Stomach smooth muscle (tissue), 2 donors: Measurements from ENCODE around the gene ZNF792.
A peak's percentile ranks its signal among the peaks of the same experiment; 100 is the strongest.
"Not testable (repeated sequence)": the region's sequence is repeated elsewhere in the genome, so short reads cannot be mapped to it uniquely, and the experiment has no call there.

ENCODE experiments used
- H3K27ac ChIP-seq: one replicate; pipeline ENCODE4 v1.7.0; 2013; ENCODE audit warnings: mild to moderate bottlenecking, low read length, inconsistent platforms
- H3K27me3 ChIP-seq, 2 donors: one replicate each; pipeline ENCODE4 v1.7.0; 2013; ENCODE audit warnings: low read length in 2 of 2; ENCODE audit not compliant: insufficient read depth in 2 of 2, control insufficient read depth in 1 of 2
- H3K36me3 ChIP-seq, 2 donors: one replicate each; pipeline ENCODE4 v1.7.0; 2013; ENCODE audit warnings: low read length in 2 of 2; ENCODE audit not compliant: control insufficient read depth in 2 of 2, insufficient read depth in 2 of 2
- H3K4me1 ChIP-seq: one replicate; pipeline ENCODE4 v1.7.0; 2013; ENCODE audit warnings: low read length; ENCODE audit not compliant: control insufficient read depth, insufficient read depth
- H3K4me3 ChIP-seq, 2 donors: one replicate each; pipeline ENCODE4 v1.7.0; 2013; ENCODE audit warnings: low read length in 2 of 2
- H3K9ac ChIP-seq, 2 donors: one replicate each; pipeline ENCODE4 v1.7.0; 2013; ENCODE audit warnings: low read length in 2 of 2, mild to moderate bottlenecking in 1 of 2
- H3K9me3 ChIP-seq, 2 donors: one replicate each; pipeline ENCODE4 v1.7.0; 2013; ENCODE audit warnings: low read length in 2 of 2; ENCODE audit not compliant: control insufficient read depth in 2 of 2
- donor health status: healthy.
- donor health status: Pancreatic carcinoma.

Gene ZNF792

GRCh38 chr19:35006007-35006341 lies 41.9 kb upstream of the ZNF792 start:
- H3K9me3 ChIP-seq, H3K27me3 ChIP-seq, H3K4me3 ChIP-seq, H3K27ac ChIP-seq: not testable (repeated sequence)
- H3K9ac ChIP-seq = peak overlapping the region in 1 of 2 donors; percentile 22
- H3K4me1 ChIP-seq = peaks cover 22% of the 10 kb centered on the region
- peaks cover 12 to 16% of the 10 kb centered on the region in 2 donors for H3K36me3 ChIP-seq

GRCh38 chr19:35005256-35005977 lies 41.4 kb upstream of the ZNF792 start:
- Histone ChIP-seq H3K27me3 (no peaks in the 10 kb centered on the region), H3K9ac (peak overlapping the region in 1 of 2 donors; percentile 22), H3K4me1 (peaks cover 25% of the 10 kb centered on the region), H3K4me3 (no peak overlapping the region), H3K9me3 (no peaks in the 10 kb centered on the region), H3K27ac (no peak overlapping the region), H3K36me3 (peaks cover 8 to 15% of the 10 kb centered on the region in 2 donors)

- Histone ChIP-seq H3K27me3 (no peaks in the 10 kb centered on the region), H3K9ac (no peak overlapping the region), H3K27ac (no peak overlapping the region), H3K4me1 (peaks cover 25% of the 10 kb centered on the region), H3K9me3 (no peaks in the 10 kb centered on the region), H3K4me3 (no peak overlapping the region), H3K36me3 (peaks cover 7 to 8% of the 10 kb centered on the region in 2 donors)
These were observed 40.7 kb upstream of the ZNF792 start for GRCh38 chr19:35004517-35005255.

GRCh38 chr19:35002037-35002535 lies 38.1 kb upstream of the ZNF792 start:
- H3K9ac ChIP-seq = peak overlapping the region in 1 of 2 donors; percentile 91
- H3K27ac ChIP-seq = no peak overlapping the region
- H3K4me1 ChIP-seq = peaks cover 40% of the 10 kb centered on the region
- H3K9me3 ChIP-seq = no peaks in the 10 kb centered on the region
- no peaks in the 10 kb centered on the region for H3K27me3 ChIP-seq
- H3K36me3 ChIP-seq = peaks cover 3 to 4% of the 10 kb centered on the region in 2 donors
- H3K4me3 ChIP-seq = no peak overlapping the region

- Histone ChIP-seq H3K4me3 (peak overlapping the region; percentile 77 to 84), H3K9ac (peak overlapping the region; percentile 85 to 91), H3K9me3 (no peaks in the 10 kb centered on the region), H3K4me1 (peaks cover 40% of the 10 kb centered on the region), H3K27ac (peak overlapping the region; percentile 77), H3K27me3 (no peaks in the 10 kb centered on the region), H3K36me3 (peaks cover 0 to 4% of the 10 kb centered on the region in 2 donors)
These were observed 36.8 kb upstream of the ZNF792 start for GRCh38 chr19:35000647-35001501.

GRCh38 chr19:35000338-35000646 lies 36.3 kb upstream of the ZNF792 start:
- no peaks in the 10 kb centered on the region for H3K36me3 ChIP-seq
- peak overlapping the region in 1 of 2 donors; percentile 81 for H3K4me3 ChIP-seq
- peak overlapping the region in 1 of 2 donors; percentile 91 for H3K9ac ChIP-seq
- peaks cover 38% of the 10 kb centered on the region for H3K4me1 ChIP-seq
- no peaks in the 10 kb centered on the region for H3K9me3 ChIP-seq
- H3K27ac ChIP-seq = peak overlapping the region; percentile 98
- H3K27me3 ChIP-seq = no peaks in the 10 kb centered on the region

- Histone ChIP-seq H3K27ac (peak within 1 kb of the TSS; percentile 98), H3K4me1 (peaks cover 42% of the 10 kb centered on the region), H3K9ac (peak within 1 kb of the TSS; percentile 98 to 99), H3K4me3 (peak within 1 kb of the TSS; percentile 81 to 84), H3K9me3 (no peaks in the 10 kb centered on the region), H3K36me3 (no peaks in the 10 kb centered on the region), H3K27me3 (no peaks in the 10 kb centered on the region)
These were observed 35.7 kb upstream of the ZNF792 start, which contains the start of gene GRAMD1A for GRCh38 chr19:34999498-35000337. Gene GRAMD1A (plus strand): TSS chr19:35000323. CDS start chr19:35000479, 156 bp downstream.

GRCh38 chr19:34998777-34999497 lies 34.9 kb upstream of the ZNF792 start:
- H3K9ac ChIP-seq = peak overlapping the region; percentile 98 to 99
- H3K4me3 ChIP-seq = peak overlapping the region; percentile 79 to 81
- peaks cover 38% of the 10 kb centered on the region for H3K4me1 ChIP-seq

GRCh38 chr19:34998224-34998623 lies 34.2 kb upstream of the ZNF792 start:
- not testable (repeated sequence) for H3K27ac ChIP-seq, H3K9me3 ChIP-seq, H3K36me3 ChIP-seq, H3K9ac ChIP-seq, H3K4me3 ChIP-seq, H3K27me3 ChIP-seq
- H3K4me1 ChIP-seq = peaks cover 32% of the 10 kb centered on the region

More at GRCh38 chr19:34998777-34999497, 34.9 kb upstream of the ZNF792 start:
- Histone ChIP-seq H3K36me3 (no peaks in the 10 kb centered on the region), H3K27me3 (no peaks in the 10 kb centered on the region), H3K27ac (peak overlapping the region; percentile 98), H3K9me3 (no peaks in the 10 kb centered on the region)
